ENCODE data around the gene ZNF765. TPM values are rescaled to one million over a fixed set of nuclear protein-coding genes. Genes with fewer than 3 reads are reported as not detected.
A peak's percentile ranks its signal among the peaks of the same experiment; 100 is the strongest.
"Not testable (repeated sequence)": the region's sequence is repeated elsewhere in the genome, so short reads cannot be mapped to it uniquely, and the experiment has no call there.

ZNF765 gene
- total and polyA plus RNA-seq, 11 donors = 2.7 to 5.9 (median 3.8) TPM

GRCh38 chr19:53396525-53396868 lies 1.5 kb downstream of the ZNF765 start:
- H3K4me1 ChIP-seq = peaks cover 0 to 29% (median 17%) of the 10 kb centered on the region in 12 donors
- H3K4me3 ChIP-seq = peak overlapping the region in 5 of 12 donors; percentile 74 to 89 (median 79)
- H3K27ac ChIP-seq = no peak overlapping the region
- 9 to 12% (median 10%) methylated on average over 1 of the region's 1 CpG for WGBS, 4 donors
- TF ChIP-seq POLR2A (IDR thresholded peaks at IDR 0.05) (no peak), CTCF (IDR thresholded peaks at IDR 0.05) (no peak)
- H3K36me3 ChIP-seq = peaks cover 0 to 35% (median 30%) of the 10 kb centered on the region in 9 donors
- DNase-seq = no peak
- intact Hi-C loops (cut with DNase I) = no loop called here
- no peaks in the 10 kb centered on the region for H3K9me3 ChIP-seq
- ATAC-seq = no peak
- H3K27me3 ChIP-seq = no peaks in the 10 kb centered on the region

GRCh38 chr19:53397918-53398317 lies 3.0 kb downstream of the ZNF765 start:
- DNase-seq; H3K9me3 ChIP-seq; H3K27ac ChIP-seq; H3K27me3 ChIP-seq; ATAC-seq; H3K4me3 ChIP-seq; intact Hi-C loops (cut with DNase I): not testable (repeated sequence)
- peaks cover under 1 to 49% (median 39%) of the 10 kb centered on the region in 9 donors for H3K36me3 ChIP-seq
- peaks cover 0 to 29% (median 17%) of the 10 kb centered on the region in 12 donors for H3K4me1 ChIP-seq
- 89 to 100% (median 92%) methylated on average over 1 of the region's 1 CpG for WGBS, 4 donors

- peaks cover 4 to 87% (median 60%) of the 10 kb centered on the region in 12 donors for H3K9me3 ChIP-seq
- intact Hi-C loops (cut with DNase I) = no loop called here
- no peak overlapping the region for H3K4me3 ChIP-seq
- H3K27ac ChIP-seq = no peak overlapping the region
- ATAC-seq = no peak
- TF ChIP-seq POLR2A (IDR thresholded peaks at IDR 0.05) (no peak), CTCF (IDR thresholded peaks at IDR 0.05) (no peak)
- peaks cover 9 to 47% (median 31%) of the 10 kb centered on the region in 9 donors for H3K36me3 ChIP-seq
- no peaks in the 10 kb centered on the region for H3K4me1 ChIP-seq
- no peaks in the 10 kb centered on the region for H3K27me3 ChIP-seq
- DNase-seq = no peak
- WGBS, 4 donors = 81 to 91% (median 89%) methylated on average over 7 of the region's 7 CpGs
Measured at GRCh38 chr19:53409505-53410204, 14.7 kb downstream of the ZNF765 start.

GRCh38 chr19:53420520-53421315 lies 25.8 kb downstream of the ZNF765 start:
- not testable (repeated sequence) for DNase-seq, H3K4me1 ChIP-seq, H3K9me3 ChIP-seq, ATAC-seq, H3K4me3 ChIP-seq, H3K27me3 ChIP-seq, H3K36me3 ChIP-seq, H3K27ac ChIP-seq
- intact Hi-C loops (cut with DNase I) = loop anchor here in 4 of 10 donors (10.0 kb wide), 2 partner anchors 226 to 324 kb away; partner anchors contain the start of gene ZNF665 (in 1 of the 4)
- WGBS, 4 donors = 59 to 73% (median 62%) methylated on average over 11 of the region's 11 CpGs

GRCh38 chr19:53422551-53422950 lies 27.6 kb downstream of the ZNF765 start:
- TF ChIP-seq CTCF (IDR thresholded peaks at IDR 0.05) (no peak), POLR2A (IDR thresholded peaks at IDR 0.05) (no peak)
- no peak for ATAC-seq
- Histone ChIP-seq H3K9me3 (no peaks in the 10 kb centered on the region), H3K27ac (no peak overlapping the region), H3K36me3 (no peaks in the 10 kb centered on the region), H3K4me3 (no peak overlapping the region), H3K4me1 (peaks cover 0 to 5% (median 2%) of the 10 kb centered on the region in 12 donors), H3K27me3 (no peaks in the 10 kb centered on the region)
- intact Hi-C loops (cut with DNase I) = loop anchor here in 4 of 10 donors (10.0 kb wide), 2 partner anchors 228 to 322 kb away; partner anchors contain the start of gene ZNF665 (in 1 of the 4)
- 54 to 77% (median 59%) methylated on average over 5 of the region's 5 CpGs for WGBS, 4 donors
- no peak for DNase-seq

- H3K36me3 ChIP-seq, H3K4me1 ChIP-seq, H3K9me3 ChIP-seq, H3K27me3 ChIP-seq: not testable (repeated sequence)
- ATAC-seq = peak; percentile 47 to 72 (median 58)
- 6 to 13% (median 12%) methylated on average over 4 to 11 of the region's 13 CpGs; no CpG with 5 or more reads in 1 of the 4 donors for WGBS, 4 donors
- peak overlapping the region in 2 of 12 donors; percentile 29 for H3K4me3 ChIP-seq
- peak in 1 of 5 donors; percentile 31 for DNase-seq
- peak overlapping the region in 1 of 12 donors; percentile 59 for H3K27ac ChIP-seq
- intact Hi-C loops (cut with DNase I) = loop anchor here in 4 of 10 donors (10.0 kb wide), 2 partner anchors 228 to 322 kb away; partner anchors contain the start of gene ZNF665 (in 1 of the 4)
Measured at GRCh38 chr19:53423074-53423473, 28.1 kb downstream of the ZNF765 start.
